WTC11 (cell line): ENCODE data around the gene ZNF426. TPM values are rescaled to one million over a fixed set of nuclear protein-coding genes. Genes with fewer than 3 reads are reported as not detected.

Experiments used
- ATAC-seq: fragments of 200-7000 bp; cut with Tn5 transposase; 2 replicates; pipeline ENCODE4 v1.10.0; 2021; ENCODE audit warnings: mild to moderate bottlenecking, moderate library complexity
- CTCF ChIA-PET: fragments of 300-600 bp; sonication (Branson Sonifier 250); formaldehyde crosslinking; loops from one replicate; lab custom pipeline; 2021; ENCODE audit warnings: antibody characterized with exemption; lab: Charles Lee
- POLR2A ChIA-PET: fragments of 350-600 bp; sonication (Branson Sonifier 250); formaldehyde crosslinking; loops from one replicate; lab custom pipeline; 2021; ENCODE audit warnings: antibody characterized with exemption; lab: Charles Lee
- DNase-seq: peaks from one replicate; pipeline ENCODE4 v3.0.0; 2021; ENCODE audit warnings: low spot score
- H3K27ac Mint-ChIP-seq: 2 replicates; pipeline ENCODE4 v1.8.0; 2021; ENCODE audit warnings: mixed read lengths
- H3K27me3 Mint-ChIP-seq: 2 replicates; pipeline ENCODE4 v1.8.0; 2021; ENCODE audit warnings: low read depth, mild to moderate bottlenecking, moderate library complexity, mixed read lengths
- H3K36me3 Mint-ChIP-seq: 2 replicates; pipeline ENCODE4 v1.8.0; 2021; ENCODE audit warnings: mixed read lengths
- H3K4me1 Mint-ChIP-seq: 2 replicates; pipeline ENCODE4 v1.8.0; 2022; ENCODE audit warnings: mixed read lengths
- H3K4me3 Mint-ChIP-seq: 2 replicates; pipeline ENCODE4 v1.8.0; 2021; ENCODE audit warnings: mild to moderate bottlenecking, moderate library complexity, mixed read lengths
- H3K9me3 Mint-ChIP-seq: 2 replicates; pipeline ENCODE4 v1.8.0; 2021; ENCODE audit warnings: mixed read lengths
- ARID4B ChIP-seq: sonication (generic); formaldehyde crosslinking; IDR thresholded peaks from 2 replicates; pipeline ENCODE4 v1.8.0; 2023; ENCODE audit warnings: missing genetic modification reagents, mild to moderate bottlenecking, borderline replicate concordance
- ATF3 ChIP-seq: sonication (generic); formaldehyde crosslinking; conservative IDR thresholded peaks from 2 replicates; pipeline ENCODE4 v1.8.1; 2022; ENCODE audit warnings: mild to moderate bottlenecking, missing genetic modification reagents
- CREB1 ChIP-seq: sonication (generic); formaldehyde crosslinking; IDR thresholded peaks from 2 replicates; pipeline ENCODE4 v1.8.0; 2023; ENCODE audit warnings: mild to moderate bottlenecking, missing genetic modification reagents
- ESRRA ChIP-seq: sonication (generic); formaldehyde crosslinking; IDR thresholded peaks from 2 replicates; pipeline ENCODE4 v1.8.1; 2022; ENCODE audit warnings: mild to moderate bottlenecking, missing genetic modification reagents, borderline replicate concordance
- FOXJ3 ChIP-seq: sonication (generic); formaldehyde crosslinking; IDR thresholded peaks from 2 replicates; pipeline ENCODE4 v1.9.0; 2021; ENCODE audit warnings: missing genetic modification reagents, mild to moderate bottlenecking, borderline replicate concordance
- FOXP1 ChIP-seq: sonication (generic); formaldehyde crosslinking; IDR thresholded peaks from 2 replicates; pipeline ENCODE4 v1.8.0; 2022; ENCODE audit warnings: missing genetic modification reagents, mild to moderate bottlenecking, moderate library complexity, borderline replicate concordance
- JUN ChIP-seq: sonication (generic); formaldehyde crosslinking; IDR thresholded peaks from 2 replicates; pipeline ENCODE4 v1.8.0; 2023; ENCODE audit warnings: mild to moderate bottlenecking, missing genetic modification reagents
- KAT7 ChIP-seq: sonication (generic); formaldehyde crosslinking; IDR thresholded peaks from 2 replicates; pipeline ENCODE4 v1.8.1; 2023; ENCODE audit warnings: missing genetic modification reagents, mild to moderate bottlenecking, borderline replicate concordance
- MAX ChIP-seq: sonication (generic); formaldehyde crosslinking; IDR thresholded peaks from 2 replicates; pipeline ENCODE4 v1.8.0; 2022; ENCODE audit warnings: mild to moderate bottlenecking, missing genetic modification reagents
- MXD4 ChIP-seq: fragments of 250-450 bp; sonication (Bioruptor Pico); IDR thresholded peaks from 2 replicates; pipeline ENCODE4 v1.8.0; 2021; ENCODE audit warnings: mild to moderate bottlenecking, moderate library complexity, borderline replicate concordance
- MYBL2 ChIP-seq: sonication (generic); formaldehyde crosslinking; IDR thresholded peaks from 2 replicates; pipeline ENCODE4 v1.8.1; 2023; ENCODE audit warnings: mild to moderate bottlenecking, moderate library complexity, missing genetic modification reagents
- SMAD3 ChIP-seq: sonication (generic); formaldehyde crosslinking; IDR thresholded peaks from 2 replicates; pipeline ENCODE4 v1.8.0; 2022; ENCODE audit warnings: missing genetic modification reagents, mild to moderate bottlenecking, borderline replicate concordance
- SOX15 ChIP-seq: fragments of 250-450 bp; sonication (Bioruptor Pico); IDR thresholded peaks from 2 replicates; pipeline ENCODE4 v1.9.0; 2021; ENCODE audit warnings: mild to moderate bottlenecking
- STAT6 ChIP-seq: sonication (generic); formaldehyde crosslinking; conservative IDR thresholded peaks from 2 replicates; pipeline ENCODE4 v1.8.1; 2023; ENCODE audit warnings: mild to moderate bottlenecking, low read depth, missing genetic modification reagents, moderate library complexity
- TCF7 ChIP-seq: sonication (generic); formaldehyde crosslinking; IDR thresholded peaks from 2 replicates; pipeline ENCODE4 v1.8.0; 2022; ENCODE audit warnings: mild to moderate bottlenecking, low read depth, missing genetic modification reagents, moderate library complexity
- TEAD4 ChIP-seq: sonication (generic); formaldehyde crosslinking; IDR thresholded peaks from 2 replicates; pipeline ENCODE4 v1.8.0; 2022; ENCODE audit warnings: mild to moderate bottlenecking, missing genetic modification reagents
- USF2 ChIP-seq: sonication (generic); formaldehyde crosslinking; IDR thresholded peaks from 2 replicates; pipeline ENCODE4 v1.8.1; 2023; ENCODE audit warnings: mild to moderate bottlenecking, missing genetic modification reagents, moderate library complexity
- ZNF232 ChIP-seq: sonication (generic); formaldehyde crosslinking; IDR thresholded peaks from 2 replicates; pipeline ENCODE4 v1.8.0; 2022; ENCODE audit warnings: mild to moderate bottlenecking, missing genetic modification reagents
- ZNF396 ChIP-seq: fragments of 250-450 bp; sonication (Bioruptor Pico); IDR thresholded peaks from 2 replicates; pipeline ENCODE4 v1.8.0; 2021; ENCODE audit warnings: mild to moderate bottlenecking, moderate library complexity, borderline replicate concordance
- ZNF532 ChIP-seq: fragments of 250-450 bp; sonication (Bioruptor Pico); IDR thresholded peaks from 2 replicates; pipeline ENCODE4 v1.9.0; 2021; ENCODE audit warnings: mild to moderate bottlenecking, borderline replicate concordance
- total RNA-seq: library from RNA; stranded (reverse); gene quantifications from 3 replicates; pipeline ENCODE4 v1.2.3, GENCODE V29; 2021

Gene ZNF426
- total RNA-seq, 1 experiment from 2014 or later = 30.3 TPM

- TF ChIP-seq JUN (no peak), USF2 (CRISPR knock-in tag) (no peak), TCF7 (CRISPR knock-in tag) (no peak), MXD4 (no peak), ATF3 (CRISPR knock-in tag) (no peak), TEAD4 (CRISPR knock-in tag) (no peak), MYBL2 (no peak), ZNF396 (no peak), ESRRA (CRISPR knock-in tag) (no peak), FOXP1 (CRISPR knock-in tag) (no peak), ZNF232 (CRISPR knock-in tag) (no peak), ZNF532 (no peak)
Measured at GRCh38 chr19:9535934-9536333, 2.5 kb downstream of the ZNF426 start (continued).

- DNase-seq (no peak), ATAC-seq (no peak)
- TF ChIP-seq KAT7 (no peak), FOXJ3 (CRISPR knock-in tag) (no peak)
- H3K4me3 Mint-ChIP-seq = no peak overlapping the region
- H3K36me3 Mint-ChIP-seq = peaks cover 97% of the 10 kb centered on the region
- no peaks in the 10 kb centered on the region for H3K4me1 Mint-ChIP-seq
- H3K27me3 Mint-ChIP-seq = peaks cover 12% of the 10 kb centered on the region
- CTCF ChIA-PET = no interaction called here
- H3K27ac Mint-ChIP-seq = no peak overlapping the region
- peaks cover 67% of the 10 kb centered on the region for H3K9me3 Mint-ChIP-seq
- POLR2A ChIA-PET = no interaction called here
Measured at GRCh38 chr19:9531933-9532332, 6.5 kb downstream of the ZNF426 start.

GRCh38 chr19:9528757-9529336 lies 9.6 kb downstream of the ZNF426 start:
- Mint-ChIP-seq H3K9me3 (peaks cover 80% of the 10 kb centered on the region), H3K27me3 (peaks cover 17% of the 10 kb centered on the region), H3K27ac (no peak overlapping the region), H3K4me1 (no peaks in the 10 kb centered on the region), H3K4me3 (no peak overlapping the region), H3K36me3 (peaks cover 94% of the 10 kb centered on the region)
- ChIA-PET POLR2A (no interaction called here), CTCF (no interaction called here)
- no peak for DNase-seq
- no peak for ATAC-seq
- TF ChIP-seq MAX (no peak), ARID4B (CRISPR knock-in tag) (no peak), SMAD3 (CRISPR knock-in tag) (no peak), USF2 (CRISPR knock-in tag) (no peak), SOX15 (CRISPR knock-in tag) (no peak), CREB1 (CRISPR knock-in tag) (no peak), STAT6 (CRISPR knock-in tag) (no peak)
